A549 (cell line): Measurements from ENCODE around the gene CDK14.

Source experiments
- CBX2 ChIP-seq: fragments of 200-600 bp; sonication (generic); IDR thresholded peaks from 2 replicates; pipeline ENCODE4 v1.6.1; 2016; ENCODE audit warnings: low read depth, mild to moderate bottlenecking, borderline replicate concordance
- ESRRA ChIP-seq: fragments of 150-350 bp; IDR thresholded peaks from 2 replicates; pipeline ENCODE4 v1.6.1; 2014; ENCODE audit warnings: mild to moderate bottlenecking, low read length, borderline replicate concordance
- POLR2A ChIP-seq: IDR thresholded peaks from 2 replicates; pipeline ENCODE4 v1.6.1; 2012; ENCODE audit warnings: mild to moderate bottlenecking, low read length
- RFX5 ChIP-seq: fragments of 450-650 bp; IDR thresholded peaks from 2 replicates; pipeline ENCODE4 v1.7.1; 2014; ENCODE audit warnings: antibody characterized with exemption, mild to moderate bottlenecking, moderate library complexity
- SMC3 ChIP-seq: fragments of >200 bp; sonication (Bioruptor Twin); formaldehyde crosslinking; IDR thresholded peaks from 3 replicates; pipeline ENCODE4 v1.6.1; 2018; ENCODE audit warnings: inconsistent platforms
- TF ChIP-seq, protein P1 (sequence below): fragments of >200 bp; sonication (Bioruptor Twin); formaldehyde crosslinking; IDR thresholded peaks from 3 replicates; pipeline ENCODE4 v1.5.1; 2016

- TF ChIP-seq, protein P1, sequence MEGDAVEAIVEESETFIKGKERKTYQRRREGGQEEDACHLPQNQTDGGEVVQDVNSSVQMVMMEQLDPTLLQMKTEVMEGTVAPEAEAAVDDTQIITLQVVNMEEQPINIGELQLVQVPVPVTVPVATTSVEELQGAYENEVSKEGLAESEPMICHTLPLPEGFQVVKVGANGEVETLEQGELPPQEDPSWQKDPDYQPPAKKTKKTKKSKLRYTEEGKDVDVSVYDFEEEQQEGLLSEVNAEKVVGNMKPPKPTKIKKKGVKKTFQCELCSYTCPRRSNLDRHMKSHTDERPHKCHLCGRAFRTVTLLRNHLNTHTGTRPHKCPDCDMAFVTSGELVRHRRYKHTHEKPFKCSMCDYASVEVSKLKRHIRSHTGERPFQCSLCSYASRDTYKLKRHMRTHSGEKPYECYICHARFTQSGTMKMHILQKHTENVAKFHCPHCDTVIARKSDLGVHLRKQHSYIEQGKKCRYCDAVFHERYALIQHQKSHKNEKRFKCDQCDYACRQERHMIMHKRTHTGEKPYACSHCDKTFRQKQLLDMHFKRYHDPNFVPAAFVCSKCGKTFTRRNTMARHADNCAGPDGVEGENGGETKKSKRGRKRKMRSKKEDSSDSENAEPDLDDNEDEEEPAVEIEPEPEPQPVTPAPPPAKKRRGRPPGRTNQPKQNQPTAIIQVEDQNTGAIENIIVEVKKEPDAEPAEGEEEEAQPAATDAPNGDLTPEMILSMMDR: no peak
- no peak for TF ChIP-seq CBX2
- no peak for TF ChIP-seq RFX5
- no peak for TF ChIP-seq ESRRA
- no peak for TF ChIP-seq POLR2A
- TF ChIP-seq SMC3: no peak
These were observed 314.0 kb downstream of the CDK14 start for GRCh38 chr7:90910136-90910535.
